H9 (cell line): ENCODE data around the gene MATN1. TPM values are rescaled to one million over a fixed set of nuclear protein-coding genes. Genes with fewer than 3 reads are reported as not detected.

Experiments used
- DNase-seq: peaks from one replicate; pipeline ENCODE4 v3.0.0-alpha.2; 2017
- H2AFZ ChIP-seq: one replicate; pipeline ENCODE4 v1.6.1; 2013; ENCODE audit warnings: mild to moderate bottlenecking, low read length, control low read depth, moderate library complexity
- H2AK5ac ChIP-seq: 2 replicates; pipeline ENCODE4 v1.6.1; 2013; ENCODE audit warnings: low read length, control low read depth, mixed read lengths; ENCODE audit not compliant: insufficient read length
- H2BK120ac ChIP-seq: one replicate; pipeline ENCODE4 v1.6.1; 2013; ENCODE audit warnings: low read depth, mild to moderate bottlenecking, low read length, control low read depth, inconsistent platforms; ENCODE audit not compliant: poor library complexity, severe bottlenecking
- H2BK12ac ChIP-seq: 2 replicates; pipeline ENCODE4 v1.6.1; 2013; ENCODE audit warnings: low read length, control low read depth, mixed read lengths, low read depth; ENCODE audit not compliant: insufficient read length
- H2BK15ac ChIP-seq: 2 replicates; pipeline ENCODE4 v1.6.1; 2013; ENCODE audit warnings: low read depth, low read length, control low read depth
- H2BK20ac ChIP-seq: one replicate; pipeline ENCODE4 v1.6.1; 2013; ENCODE audit warnings: low read depth, mild to moderate bottlenecking, low read length, control low read depth, inconsistent platforms; ENCODE audit not compliant: poor library complexity, severe bottlenecking
- H2BK5ac ChIP-seq: 2 replicates; pipeline ENCODE4 v1.6.1; 2013; ENCODE audit warnings: low read length, control low read depth, mixed read lengths; ENCODE audit not compliant: insufficient read length
- H3K14ac ChIP-seq: 2 replicates; pipeline ENCODE4 v1.6.1; 2013; ENCODE audit warnings: low read length, control low read depth; ENCODE audit not compliant: insufficient read depth
- H3K18ac ChIP-seq: 2 replicates; pipeline ENCODE4 v1.6.1; 2013; ENCODE audit warnings: low read depth, mild to moderate bottlenecking, mixed read lengths, low read length, control low read depth; ENCODE audit not compliant: insufficient read length
- H3K23ac ChIP-seq: 2 replicates; pipeline ENCODE4 v1.6.1; 2013; ENCODE audit warnings: low read length, control low read depth, mixed read lengths, low read depth; ENCODE audit not compliant: insufficient read length
- H3K23me2 ChIP-seq: 2 replicates; pipeline ENCODE4 v1.6.1; 2013; ENCODE audit warnings: low read depth, mild to moderate bottlenecking, mixed read lengths, low read length, control low read depth; ENCODE audit not compliant: insufficient read length, poor library complexity, severe bottlenecking
- H3K27ac ChIP-seq: 2 replicates; pipeline ENCODE4 v1.5.1; 2013; ENCODE audit warnings: low read length, control low read depth, mixed read lengths, low read depth; ENCODE audit not compliant: insufficient read length
- H3K27me3 ChIP-seq: 2 replicates; pipeline ENCODE4 v1.6.1; 2013; ENCODE audit warnings: low read length, control low read depth, inconsistent platforms; ENCODE audit not compliant: insufficient read depth
- H3K4ac ChIP-seq: 2 replicates; pipeline ENCODE4 v1.6.1; 2013; ENCODE audit warnings: low read depth, mild to moderate bottlenecking, control low read depth, inconsistent platforms, low read length, moderate library complexity
- H3K4me1 ChIP-seq: 2 replicates; pipeline ENCODE4 v1.6.1; 2013; ENCODE audit warnings: low read length, control low read depth, inconsistent platforms; ENCODE audit not compliant: insufficient read depth
- H3K4me2 ChIP-seq: 2 replicates; pipeline ENCODE4 v1.6.1; 2013; ENCODE audit warnings: low read length, control low read depth, mixed read lengths; ENCODE audit not compliant: insufficient read length, insufficient read depth
- H3K56ac ChIP-seq: 2 replicates; pipeline ENCODE4 v1.6.1; 2013; ENCODE audit warnings: low read depth, mild to moderate bottlenecking, mixed read lengths, low read length, control low read depth; ENCODE audit not compliant: insufficient read length
- H3K79me1 ChIP-seq: 2 replicates; pipeline ENCODE4 v1.6.1; 2013; ENCODE audit warnings: low read depth, mild to moderate bottlenecking, moderate library complexity, low read length, control low read depth, inconsistent platforms; ENCODE audit not compliant: insufficient read depth, poor library complexity, severe bottlenecking
- H3K79me2 ChIP-seq: 2 replicates; pipeline ENCODE4 v1.6.1; 2013; ENCODE audit warnings: low read length, control low read depth, inconsistent platforms; ENCODE audit not compliant: insufficient read depth
- H3K9ac ChIP-seq: 2 replicates; pipeline ENCODE4 v1.6.1; 2013; ENCODE audit warnings: low read length, control low read depth, mixed read lengths; ENCODE audit not compliant: insufficient read length; ENCODE audit errors: extremely low read depth
- H3K9me3 ChIP-seq: one replicate; pipeline ENCODE4 v1.6.1; 2013; ENCODE audit warnings: low read depth, low read length, inconsistent platforms; ENCODE audit not compliant: control insufficient read depth
- H3T11ph ChIP-seq: one replicate; pipeline ENCODE4 v1.6.1; 2013; ENCODE audit warnings: mild to moderate bottlenecking, low read length, control low read depth, inconsistent platforms
- H4K20me1 ChIP-seq: one replicate; pipeline ENCODE4 v1.6.1; 2013; ENCODE audit not compliant: control insufficient read depth, insufficient read length, insufficient read depth
- H4K5ac ChIP-seq: 2 replicates; pipeline ENCODE4 v1.6.1; 2013; ENCODE audit warnings: low read depth, mild to moderate bottlenecking, mixed read lengths, low read length, control low read depth; ENCODE audit not compliant: insufficient read length
- H4K8ac ChIP-seq: replicated peaks from 2 replicates; pipeline ENCODE4 v1.6.1; 2013; ENCODE audit warnings: low read length, control low read depth, mixed read lengths, low read depth; ENCODE audit not compliant: insufficient read length
- H4K91ac ChIP-seq: 2 replicates; pipeline ENCODE4 v1.6.1; 2013; ENCODE audit warnings: low read depth, mild to moderate bottlenecking, moderate library complexity, mixed read lengths, low read length, control low read depth; ENCODE audit not compliant: insufficient read length
- H3K27ac Mint-ChIP-seq, 3 experiments: 2 replicates in 2 of 3; 3 replicates in 1 of 3; pipeline ENCODE4 v1.8.0; 2020 to 2021; ENCODE audit warnings: mixed read lengths in 3 of 3, mild to moderate bottlenecking in 1 of 3, moderate library complexity in 1 of 3
- H3K27me3 Mint-ChIP-seq: 2 replicates; pipeline ENCODE4 v1.8.0; 2021; ENCODE audit warnings: low read depth, mild to moderate bottlenecking, moderate library complexity, mixed read lengths
- H3K36me3 Mint-ChIP-seq, 3 experiments: 2 replicates in 2 of 3; 3 replicates in 1 of 3; pipeline ENCODE4 v1.8.0; 2020 to 2021; ENCODE audit warnings: low read depth in 3 of 3, mixed read lengths in 3 of 3; ENCODE audit not compliant: insufficient read depth in 1 of 3
- H3K4me1 Mint-ChIP-seq, 2 experiments: 2 replicates each; pipeline ENCODE4 v1.8.0; 2020; ENCODE audit warnings: mixed read lengths in 2 of 2
- H3K4me3 Mint-ChIP-seq, 2 experiments: 2 replicates in 1 of 2; 3 replicates in 1 of 2; pipeline ENCODE4 v1.8.0; 2020 to 2021; ENCODE audit warnings: mild to moderate bottlenecking in 2 of 2, mixed read lengths in 2 of 2, moderate library complexity in 1 of 2
- H3K9me3 Mint-ChIP-seq, 2 experiments: 2 replicates in 1 of 2; 3 replicates in 1 of 2; pipeline ENCODE4 v1.8.0; 2020; ENCODE audit warnings: mild to moderate bottlenecking in 2 of 2, mixed read lengths in 2 of 2, moderate library complexity in 1 of 2
- WGBS: extraction: QIAGEN DNeasy Blood & Tissue Kit; methylation state at CpG from one replicate; pipeline ENCODE4 v1.1.7; 2013; ENCODE audit warnings: missing lambda C conversion rate, low lambda C conversion rate, mixed read lengths; ENCODE audit not compliant: insufficient read length; ENCODE audit errors: extremely low coverage; 5-methylcytosine and 5-hydroxymethylcytosine counted together
- total RNA-seq: library from RNA; stranded (reverse); gene quantifications from 2 replicates; pipeline ENCODE4 v1.2.1, GENCODE V29; 2021
- TF ChIP-seq, protein P1 (sequence below): fragments of 200-600 bp; sonication (generic); conservative IDR thresholded peaks from 3 replicates; pipeline ENCODE4 v1.8.0; 2021; ENCODE audit warnings: antibody characterized with exemption, mild to moderate bottlenecking

MATN1 gene
- total RNA-seq, 1 experiment from 2014 or later, result not detected

DNA sequence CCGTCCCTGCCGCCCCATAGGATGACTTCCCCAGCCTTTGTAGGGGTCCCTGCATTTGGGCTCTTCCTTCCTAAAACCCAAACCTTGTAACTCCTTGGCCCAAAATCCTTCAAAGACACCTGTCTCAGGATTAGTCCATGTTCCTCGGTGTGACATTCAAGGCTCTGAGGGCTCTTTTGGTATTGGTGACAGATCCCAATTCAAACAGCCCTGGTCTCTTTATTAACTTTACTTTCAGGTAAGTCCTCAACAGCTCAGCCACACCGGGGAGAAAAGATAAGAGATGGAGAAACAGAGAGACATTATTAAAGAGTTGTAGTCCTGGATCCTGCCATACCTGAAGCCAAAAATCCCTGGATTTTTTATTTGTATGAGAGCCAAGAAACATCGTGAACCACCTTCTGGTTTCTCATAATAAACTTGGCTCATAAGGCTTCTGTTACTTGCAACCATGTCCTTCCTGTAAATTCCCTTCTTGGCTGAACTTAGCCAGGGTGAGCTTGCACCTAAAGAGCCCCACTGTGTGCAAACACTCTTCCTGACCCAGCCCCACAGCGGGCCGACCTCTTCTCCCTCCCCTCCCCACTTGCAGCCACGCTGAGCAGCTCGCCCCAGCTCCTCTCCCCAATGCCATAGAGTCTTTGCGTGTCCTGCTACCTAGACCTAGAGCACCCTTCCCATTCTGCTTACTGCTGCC, 7.9 kb upstream of the MATN1 start:
- H3K27me3 ChIP-seq, result no peaks in the 10 kb centered on the region

More for the DNA sequence above, 7.9 kb upstream of the MATN1 start:
- H4K91ac ChIP-seq, result no peak overlapping the region
- no peak overlapping the region for H3K18ac ChIP-seq
- no peaks in the 10 kb centered on the region for H4K20me1 ChIP-seq
- H2BK12ac ChIP-seq, result no peak overlapping the region
- H3K27ac ChIP-seq, result no peak overlapping the region
- H3K79me2 ChIP-seq, result no peaks in the 10 kb centered on the region
- Mint-ChIP-seq H3K27me3 (peaks cover 4% of the 10 kb centered on the region), H3K4me1 (peaks cover 32 to 40% of the 10 kb centered on the region in 2 experiments), H3K27ac (peak overlapping the region in 1 of 3 experiments; percentile 57; a peak in 3 of 7 replicates), H3K4me3 (no peak overlapping the region), H3K36me3 (no peaks in the 10 kb centered on the region), H3K9me3 (no peaks in the 10 kb centered on the region)
- no peaks in the 10 kb centered on the region for H3K79me1 ChIP-seq
- H2AK5ac ChIP-seq, result no peak overlapping the region
- no peak overlapping the region for H4K8ac ChIP-seq
- H2BK120ac ChIP-seq, result no peak overlapping the region
- TF ChIP-seq, protein P1, sequence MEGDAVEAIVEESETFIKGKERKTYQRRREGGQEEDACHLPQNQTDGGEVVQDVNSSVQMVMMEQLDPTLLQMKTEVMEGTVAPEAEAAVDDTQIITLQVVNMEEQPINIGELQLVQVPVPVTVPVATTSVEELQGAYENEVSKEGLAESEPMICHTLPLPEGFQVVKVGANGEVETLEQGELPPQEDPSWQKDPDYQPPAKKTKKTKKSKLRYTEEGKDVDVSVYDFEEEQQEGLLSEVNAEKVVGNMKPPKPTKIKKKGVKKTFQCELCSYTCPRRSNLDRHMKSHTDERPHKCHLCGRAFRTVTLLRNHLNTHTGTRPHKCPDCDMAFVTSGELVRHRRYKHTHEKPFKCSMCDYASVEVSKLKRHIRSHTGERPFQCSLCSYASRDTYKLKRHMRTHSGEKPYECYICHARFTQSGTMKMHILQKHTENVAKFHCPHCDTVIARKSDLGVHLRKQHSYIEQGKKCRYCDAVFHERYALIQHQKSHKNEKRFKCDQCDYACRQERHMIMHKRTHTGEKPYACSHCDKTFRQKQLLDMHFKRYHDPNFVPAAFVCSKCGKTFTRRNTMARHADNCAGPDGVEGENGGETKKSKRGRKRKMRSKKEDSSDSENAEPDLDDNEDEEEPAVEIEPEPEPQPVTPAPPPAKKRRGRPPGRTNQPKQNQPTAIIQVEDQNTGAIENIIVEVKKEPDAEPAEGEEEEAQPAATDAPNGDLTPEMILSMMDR, result no peak
- peaks cover 6% of the 10 kb centered on the region; the same call in 1 of the 2 replicates for H3K4me1 ChIP-seq
- no peak overlapping the region for H2BK20ac ChIP-seq
- no CpG with 5 or more reads among the region's 10 CpGs for WGBS
- no peak overlapping the region for H3K23ac ChIP-seq
- no peak overlapping the region for H2BK5ac ChIP-seq
- no peak for DNase-seq
- no peak overlapping the region for H3K9ac ChIP-seq
- H4K5ac ChIP-seq, result no peak overlapping the region
- H2BK15ac ChIP-seq, result no peak overlapping the region
- no peak overlapping the region for H3K4me2 ChIP-seq
- H3K23me2 ChIP-seq, result no peaks in the 10 kb centered on the region
- no peak overlapping the region for H3T11ph ChIP-seq
- no peak overlapping the region for H2AFZ ChIP-seq
- no peak overlapping the region for H3K4ac ChIP-seq
- H3K56ac ChIP-seq, result no peak overlapping the region
- H3K14ac ChIP-seq, result no peak overlapping the region
- no peaks in the 10 kb centered on the region for H3K9me3 ChIP-seq
